GM21423 (cell line): Measurements from ENCODE around the gene CEP95.
"Not testable (repeated sequence)": the region's sequence is repeated elsewhere in the genome, so short reads cannot be mapped to it uniquely, and the experiment has no call there.

Experiments
- ATAC-seq: cut with Tn5 transposase; IDR thresholded peaks from one replicate; pipeline ENCODE4 v1.9.1; 2021; ENCODE audit warnings: mild to moderate bottlenecking, moderate library complexity; ENCODE audit not compliant: unreplicated experiment

CEP95 gene

GRCh38 chr17:64494121-64494520 is 12.7 kb upstream of the CEP95 start:
- ATAC-seq = no peak

GRCh38 chr17:64495300-64495699 is 11.5 kb upstream of the CEP95 start:
- not testable (repeated sequence) for ATAC-seq

- no peak for ATAC-seq
These were observed 10.4 kb upstream of the CEP95 start for GRCh38 chr17:64496348-64496785.

- peak; percentile 77 for ATAC-seq
These were observed 9.8 kb upstream of the CEP95 start, which contains the start of gene POLG2 for GRCh38 chr17:64496786-64497564. Gene POLG2 (minus strand): TSS chr17:64497054. CDS start chr17:64496968, 86 bp downstream.

GRCh38 chr17:64497565-64498035 is 9.2 kb upstream of the CEP95 start:
- no peak for ATAC-seq

GRCh38 chr17:64498308-64499203 is 8.2 kb upstream of the CEP95 start:
- no peak for ATAC-seq

- ATAC-seq = no peak
These were observed 6.8 kb upstream of the CEP95 start for GRCh38 chr17:64499805-64500486.

GRCh38 chr17:64500487-64500859 is 6.3 kb upstream of the CEP95 start:
- ATAC-seq = no peak

- no peak for ATAC-seq
These were observed 5.7 kb upstream of the CEP95 start for GRCh38 chr17:64500862-64501765.

GRCh38 chr17:64502021-64502420 is 4.8 kb upstream of the CEP95 start:
- ATAC-seq = no peak

GRCh38 chr17:64502809-64503208 is 4.0 kb upstream of the CEP95 start:
- ATAC-seq = no peak

- no peak for ATAC-seq
These were observed 3.4 kb upstream of the CEP95 start for GRCh38 chr17:64503341-64503740.

- ATAC-seq = no peak
These were observed 2.7 kb upstream of the CEP95 start for GRCh38 chr17:64503821-64504768.

- ATAC-seq = no peak
These were observed 1.9 kb upstream of the CEP95 start for GRCh38 chr17:64504769-64505339.

- peak; percentile 30 for ATAC-seq
These were observed 1.2 kb upstream of the CEP95 start for GRCh38 chr17:64505340-64506200.

- peak; percentile 65 for ATAC-seq
These were observed 589 bp upstream of the CEP95 start, which contains the start of gene DDX5 for GRCh38 chr17:64506201-64506575. Gene DDX5 (minus strand): TSS chr17:64506289. CDS start chr17:64506119, 170 bp downstream.

GRCh38 chr17:64507413-64507782 is 621 bp downstream of the CEP95 start:
- peak; percentile 13 for ATAC-seq

- ATAC-seq = no peak
These were observed 1.9 kb downstream of the CEP95 start for GRCh38 chr17:64508683-64509082.
